Measurements from ENCODE around the gene CCR9.

DNA sequence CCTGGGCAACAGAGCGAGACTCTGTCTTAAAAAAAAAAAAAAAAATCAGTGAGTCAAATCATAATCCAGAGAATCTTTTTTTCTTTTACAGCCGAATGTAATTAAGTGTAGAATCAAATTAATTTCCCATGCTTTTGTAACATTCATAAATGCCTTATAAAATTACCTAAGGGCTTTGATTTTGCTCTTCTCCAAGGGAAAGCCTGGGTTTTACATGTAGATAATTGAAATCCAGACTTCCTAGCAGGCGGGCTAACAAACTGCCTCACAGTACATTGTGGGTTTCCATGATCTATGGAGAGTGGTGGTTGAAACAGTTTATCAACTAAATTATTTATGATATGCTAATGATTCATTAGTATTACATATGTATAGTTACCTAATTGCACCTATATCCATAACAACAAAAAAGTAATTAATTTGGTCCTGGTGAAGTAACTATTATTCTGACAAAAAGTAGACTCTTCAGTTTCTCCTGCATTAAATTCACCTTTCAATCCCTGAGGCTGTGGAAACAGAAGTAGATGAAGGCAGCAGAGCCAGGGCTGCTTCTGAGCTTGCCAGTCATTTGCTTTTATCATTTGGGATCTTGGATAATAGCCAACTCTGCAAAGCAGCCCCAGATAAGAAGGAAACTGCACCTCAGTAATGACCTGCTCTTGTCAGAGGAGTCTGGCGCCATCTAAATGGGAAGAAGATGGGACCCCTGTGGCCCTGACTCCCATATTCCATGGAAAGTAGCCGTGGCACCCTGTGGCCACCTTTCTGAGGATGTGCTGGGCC lies 9.5 kb downstream of the CCR9 start:
- TF ChIP-seq GATA2 (IDR thresholded peaks at IDR 0.05; ENCODE audit: low read depth, low read length), result peak; percentile 97
- TF ChIP-seq GATA3 (IDR thresholded peaks at IDR 0.05; ENCODE audit: low read depth, low read length), result peak; percentile 84

Measured in SH-SY5Y (cell line).